BE2C (cell line): ENCODE data around the gene COL9A1.

ENCODE experiments used
- DNase-seq: peaks from one replicate; pipeline ENCODE4 v3.0.0-alpha.2; 2020
- H3K27me3 ChIP-seq: fragments of 250-450 bp; sonication (Bioruptor Pico); 2 replicates; pipeline ENCODE4 v1.5.1; 2020; ENCODE audit warnings: mild to moderate bottlenecking
- H3K36me3 ChIP-seq: fragments of 250-450 bp; sonication (Bioruptor Pico); 2 replicates; pipeline ENCODE4 v1.5.1; 2020; ENCODE audit warnings: mild to moderate bottlenecking
- H3K4me1 ChIP-seq: fragments of 250-450 bp; sonication (Bioruptor Pico); 2 replicates; pipeline ENCODE4 v1.5.1; 2020
- H3K4me3 ChIP-seq: 2 replicates; pipeline ENCODE4 v1.5.1; 2011; ENCODE audit warnings: low read depth, low read length
- H3K9me3 ChIP-seq: fragments of 250-450 bp; sonication (Bioruptor Pico); 2 replicates; pipeline ENCODE4 v1.5.1; 2020
- TF ChIP-seq, protein P1 (sequence below): IDR thresholded peaks from 2 replicates; pipeline ENCODE4 v1.5.1; 2012; ENCODE audit warnings: mild to moderate bottlenecking, low read depth, low read length

The COL9A1 gene

DNA sequence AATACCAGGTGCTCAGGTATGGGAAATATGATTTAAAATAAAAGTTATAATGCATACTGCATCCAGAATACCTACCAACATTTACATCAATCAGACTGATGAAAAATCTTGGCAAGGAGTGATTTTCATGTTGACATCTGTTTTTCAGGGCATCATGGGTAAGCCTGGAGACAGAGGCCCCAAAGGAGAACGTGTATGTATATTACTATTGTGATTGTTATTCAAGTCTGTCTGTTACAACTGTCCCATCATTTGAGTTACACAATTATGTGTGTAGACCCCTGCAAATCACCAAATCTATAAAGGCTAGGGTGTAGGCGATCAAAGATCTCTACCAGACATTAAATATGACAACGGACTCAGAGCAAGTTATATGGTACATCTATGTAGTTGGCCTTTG lies 118.2 kb downstream of the COL9A1 start:
- H3K36me3 ChIP-seq = no peaks in the 10 kb centered on the region
- H3K4me3 ChIP-seq = no peak overlapping the region
- DNase-seq = no peak
- H3K4me1 ChIP-seq = no peaks in the 10 kb centered on the region
- no peaks in the 10 kb centered on the region for H3K27me3 ChIP-seq
- TF ChIP-seq, protein P1, sequence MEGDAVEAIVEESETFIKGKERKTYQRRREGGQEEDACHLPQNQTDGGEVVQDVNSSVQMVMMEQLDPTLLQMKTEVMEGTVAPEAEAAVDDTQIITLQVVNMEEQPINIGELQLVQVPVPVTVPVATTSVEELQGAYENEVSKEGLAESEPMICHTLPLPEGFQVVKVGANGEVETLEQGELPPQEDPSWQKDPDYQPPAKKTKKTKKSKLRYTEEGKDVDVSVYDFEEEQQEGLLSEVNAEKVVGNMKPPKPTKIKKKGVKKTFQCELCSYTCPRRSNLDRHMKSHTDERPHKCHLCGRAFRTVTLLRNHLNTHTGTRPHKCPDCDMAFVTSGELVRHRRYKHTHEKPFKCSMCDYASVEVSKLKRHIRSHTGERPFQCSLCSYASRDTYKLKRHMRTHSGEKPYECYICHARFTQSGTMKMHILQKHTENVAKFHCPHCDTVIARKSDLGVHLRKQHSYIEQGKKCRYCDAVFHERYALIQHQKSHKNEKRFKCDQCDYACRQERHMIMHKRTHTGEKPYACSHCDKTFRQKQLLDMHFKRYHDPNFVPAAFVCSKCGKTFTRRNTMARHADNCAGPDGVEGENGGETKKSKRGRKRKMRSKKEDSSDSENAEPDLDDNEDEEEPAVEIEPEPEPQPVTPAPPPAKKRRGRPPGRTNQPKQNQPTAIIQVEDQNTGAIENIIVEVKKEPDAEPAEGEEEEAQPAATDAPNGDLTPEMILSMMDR = no peak
- no peaks in the 10 kb centered on the region for H3K9me3 ChIP-seq

DNA sequence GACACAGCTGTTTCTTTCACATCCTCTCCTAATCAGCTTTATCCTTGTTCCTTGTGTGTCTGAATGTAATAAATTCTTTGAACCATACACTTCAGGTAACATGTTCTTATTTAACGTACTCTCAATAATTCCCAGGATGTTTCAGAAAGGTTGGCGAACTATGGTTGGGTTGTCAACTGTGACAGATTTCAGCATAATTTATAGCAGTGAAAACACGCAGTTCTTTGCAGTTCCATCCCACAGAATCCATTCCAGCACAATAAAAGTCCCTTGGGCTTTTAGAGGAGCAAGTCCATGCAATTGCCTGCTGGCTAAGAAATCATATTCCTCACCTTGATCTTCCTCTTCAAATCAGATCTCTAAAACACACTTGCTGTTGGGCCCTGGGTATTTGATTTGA lies 119.3 kb downstream of the COL9A1 start:
- no peak for DNase-seq
- no peaks in the 10 kb centered on the region for H3K27me3 ChIP-seq
- no peaks in the 10 kb centered on the region for H3K9me3 ChIP-seq
- TF ChIP-seq, protein P1 = no peak
- no peaks in the 10 kb centered on the region for H3K4me1 ChIP-seq
- no peak overlapping the region for H3K4me3 ChIP-seq
- H3K36me3 ChIP-seq = no peaks in the 10 kb centered on the region

DNA sequence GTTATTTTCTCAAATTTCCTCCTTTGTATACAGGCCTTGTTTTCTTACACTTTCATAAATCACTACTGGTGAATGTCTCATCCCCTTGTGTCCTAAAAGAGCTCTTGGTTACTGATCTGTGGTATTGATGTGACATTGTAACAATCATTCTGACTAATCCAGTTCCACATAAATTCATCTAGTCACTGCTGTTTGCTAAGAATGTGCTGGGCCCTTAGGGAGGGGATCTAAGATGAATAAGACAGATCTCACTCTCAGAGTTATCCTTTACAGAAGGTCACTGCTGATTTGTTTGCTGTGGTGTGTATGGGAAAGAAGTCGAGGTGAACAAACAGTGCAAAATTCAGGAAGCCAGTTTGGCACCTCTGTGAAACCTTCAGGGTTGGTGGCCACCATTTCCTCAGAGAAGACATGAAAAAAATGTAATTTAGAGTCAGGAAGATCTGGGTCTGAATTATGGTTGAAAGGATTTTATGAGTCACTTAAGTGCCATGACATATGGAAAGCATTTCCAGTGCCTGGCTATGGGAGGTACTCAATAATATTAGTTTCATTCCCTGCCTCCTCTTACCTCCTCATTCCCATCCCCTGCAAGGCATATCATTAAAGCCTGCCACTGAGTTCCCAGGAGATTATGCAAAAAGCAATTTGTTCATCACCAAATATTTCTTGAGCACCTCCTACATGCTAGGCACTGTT lies 121.8 kb downstream of the COL9A1 start:
- no peaks in the 10 kb centered on the region for H3K27me3 ChIP-seq

GRCh38 chr6:70180183-70180900 lies 122.5 kb downstream of the COL9A1 start:
- TF ChIP-seq, protein P1 = no peak
- Histone ChIP-seq H3K4me3 (no peak overlapping the region), H3K4me1 (no peaks in the 10 kb centered on the region)

More for the DNA sequence above, 121.8 kb downstream of the COL9A1 start:
- Histone ChIP-seq H3K4me3 (no peak overlapping the region), H3K4me1 (no peaks in the 10 kb centered on the region), H3K9me3 (no peaks in the 10 kb centered on the region), H3K36me3 (no peaks in the 10 kb centered on the region)
- TF ChIP-seq, protein P1 = no peak
- no peak for DNase-seq

GRCh38 chr6:70176842-70177550 lies 125.9 kb downstream of the COL9A1 start:
- H3K9me3 ChIP-seq = no peaks in the 10 kb centered on the region
- DNase-seq = no peak

More at GRCh38 chr6:70180183-70180900, 122.5 kb downstream of the COL9A1 start:
- no peaks in the 10 kb centered on the region for H3K9me3 ChIP-seq
- no peaks in the 10 kb centered on the region for H3K27me3 ChIP-seq
- no peaks in the 10 kb centered on the region for H3K36me3 ChIP-seq
- DNase-seq = no peak

More at GRCh38 chr6:70176842-70177550, 125.9 kb downstream of the COL9A1 start:
- TF ChIP-seq, protein P1 = no peak
- H3K27me3 ChIP-seq = no peaks in the 10 kb centered on the region
- no peaks in the 10 kb centered on the region for H3K36me3 ChIP-seq
- no peaks in the 10 kb centered on the region for H3K4me1 ChIP-seq
- no peak overlapping the region for H3K4me3 ChIP-seq
